Spinal cord (tissue), 10 donors: ENCODE measurements around the gene ANO1. TPM values are rescaled to one million over a fixed set of nuclear protein-coding genes. Genes with fewer than 3 reads are reported as not detected.

Experiments used
- DNase-seq, 6 donors: peaks; one replicate each; pipeline versions ENCODE4 v3.0.0 to v3.0.0-alpha.2; 2013 to 2015; ENCODE audit warnings: low spot score in 6 of 6, low read depth in 4 of 6
- H3K27ac ChIP-seq: one replicate; pipeline ENCODE4 v1.5.1; 2013; ENCODE audit warnings: low read depth, low read length, control low read depth
- H3K27me3 ChIP-seq: one replicate; pipeline ENCODE4 v1.6.1; 2013; ENCODE audit warnings: low read length; ENCODE audit not compliant: control insufficient read depth, insufficient read depth
- H3K36me3 ChIP-seq: one replicate; pipeline ENCODE4 v1.6.1; 2013; ENCODE audit warnings: low read length; ENCODE audit not compliant: control insufficient read depth, insufficient read depth
- H3K4me1 ChIP-seq: one replicate; pipeline ENCODE4 v1.6.1; 2013; ENCODE audit warnings: low read length; ENCODE audit not compliant: control insufficient read depth, insufficient read depth
- H3K4me3 ChIP-seq: one replicate; pipeline ENCODE4 v1.5.1; 2013; ENCODE audit warnings: low read depth, low read length, control low read depth
- H3K9me3 ChIP-seq: one replicate; pipeline ENCODE4 v1.6.1; 2013; ENCODE audit warnings: low read length; ENCODE audit not compliant: control insufficient read depth, insufficient read depth
- WGBS: methylation state at CpG from one replicate; pipeline ENCODE4 v1.1.5; 2013; ENCODE audit warnings: missing lambda C conversion rate; ENCODE audit not compliant: insufficient coverage; 5-methylcytosine and 5-hydroxymethylcytosine counted together
- polyA plus RNA-seq, 2 donors: library from polyadenylated mRNA; unstranded; fragments of 120-200 nt; gene quantifications; one replicate each; pipeline ENCODE4 v1.2.1, GENCODE V29; 2013; ENCODE audit not compliant: insufficient read length in 2 of 2
- total RNA-seq, 2 donors: library from RNA; depleted of rRNA in 1 of 2; stranded (reverse); fragments of 120-200 nt in 1 of 2; fragments of >200 nt in 1 of 2; gene quantifications; one replicate each; pipeline versions ENCODE4 v1.2.3 to v1.2.4, GENCODE V29; 2013 to 2014
- donor health status: healthy.

The ANO1 gene
- total and polyA plus RNA-seq, 4 donors = 2.6 to 3.6 (median 2.8) TPM

DNA sequence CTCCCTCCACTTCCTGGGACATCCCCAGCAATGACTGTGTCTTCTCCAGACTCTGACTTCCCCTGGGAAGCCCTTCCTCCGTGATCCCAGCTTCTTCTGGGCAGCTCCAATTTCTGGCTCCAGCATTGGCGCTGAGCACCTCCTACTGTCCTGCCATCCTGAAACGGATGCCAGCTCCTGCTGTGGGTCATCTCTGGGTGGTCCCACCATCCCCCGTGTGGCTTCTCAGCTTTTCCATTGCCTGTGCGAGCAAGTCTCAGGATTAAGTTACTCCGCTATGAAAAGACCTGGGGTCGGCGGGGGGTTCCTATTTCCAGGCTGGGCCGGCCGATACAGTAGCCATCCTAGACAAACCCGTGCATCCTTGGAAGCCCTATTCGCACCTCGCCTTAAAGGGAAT, 69.6 kb downstream of the ANO1 start:
- no peaks in the 10 kb centered on the region for H3K4me1 ChIP-seq
- no peak overlapping the region for H3K4me3 ChIP-seq
- H3K27ac ChIP-seq = no peak overlapping the region
- H3K27me3 ChIP-seq = peaks cover 35% of the 10 kb centered on the region
- no peaks in the 10 kb centered on the region for H3K9me3 ChIP-seq
- no peak for DNase-seq
- H3K36me3 ChIP-seq = no peaks in the 10 kb centered on the region
- WGBS = 67% methylated on average over 12 of the region's 13 CpGs

DNA sequence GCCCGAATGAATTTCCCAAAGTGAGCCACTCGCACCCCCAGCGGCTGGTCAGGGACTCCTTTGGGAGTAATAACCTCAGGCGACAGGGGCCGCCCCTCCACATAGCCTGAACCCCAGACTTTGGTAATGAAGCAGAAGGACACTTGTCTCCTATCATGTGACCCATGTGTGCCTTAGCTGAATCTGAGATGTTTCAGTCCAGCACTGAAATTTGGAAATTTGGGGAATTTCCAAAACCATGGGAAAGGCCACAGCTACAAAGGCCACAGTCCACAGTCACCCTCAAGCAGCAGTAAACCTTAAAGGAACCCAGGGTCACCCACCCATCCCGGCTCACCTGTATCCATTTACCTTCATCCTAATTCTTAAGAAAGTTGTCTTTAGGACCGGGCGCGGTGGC, 73.6 kb downstream of the ANO1 start:
- WGBS = 89% methylated on average over 9 of the region's 9 CpGs
- no peaks in the 10 kb centered on the region for H3K36me3 ChIP-seq
- H3K4me1 ChIP-seq = no peaks in the 10 kb centered on the region
- no peak for DNase-seq
- peaks cover 18% of the 10 kb centered on the region for H3K27me3 ChIP-seq
- no peak overlapping the region for H3K27ac ChIP-seq
- no peaks in the 10 kb centered on the region for H3K9me3 ChIP-seq
- no peak overlapping the region for H3K4me3 ChIP-seq

- DNase-seq = no peak
- Histone ChIP-seq H3K4me1 (no peaks in the 10 kb centered on the region), H3K27me3 (peaks cover 4% of the 10 kb centered on the region), H3K9me3 (no peaks in the 10 kb centered on the region), H3K36me3 (no peaks in the 10 kb centered on the region), H3K27ac (no peak overlapping the region), H3K4me3 (no peak overlapping the region)
- 92% methylated on average over 4 of the region's 7 CpGs for WGBS
These were observed 75.1 kb downstream of the ANO1 start for GRCh38 chr11:70153133-70153727.

DNA sequence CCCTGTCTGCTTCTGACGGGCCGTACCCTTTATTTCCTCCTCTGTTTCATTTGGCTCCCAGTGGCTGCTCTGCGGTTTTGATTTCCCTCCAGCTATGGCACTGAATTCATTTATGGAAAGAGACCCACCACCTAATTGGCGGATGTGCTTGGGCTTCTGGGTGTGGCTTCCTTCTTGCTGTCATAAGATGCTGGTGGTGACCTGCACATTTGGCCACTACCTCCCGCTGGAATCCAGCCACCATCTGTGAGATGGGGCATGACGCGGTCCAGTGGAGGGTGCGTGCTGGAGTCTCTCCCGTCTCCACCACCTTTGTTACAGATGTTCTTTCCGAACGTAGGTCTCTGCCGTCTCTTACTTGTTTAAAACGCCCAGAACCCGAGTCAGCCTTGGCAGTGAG, 77.3 kb downstream of the ANO1 start:
- WGBS = 89% methylated on average over 14 of the region's 14 CpGs
- no peak overlapping the region for H3K27ac ChIP-seq
- DNase-seq = no peak

DNA sequence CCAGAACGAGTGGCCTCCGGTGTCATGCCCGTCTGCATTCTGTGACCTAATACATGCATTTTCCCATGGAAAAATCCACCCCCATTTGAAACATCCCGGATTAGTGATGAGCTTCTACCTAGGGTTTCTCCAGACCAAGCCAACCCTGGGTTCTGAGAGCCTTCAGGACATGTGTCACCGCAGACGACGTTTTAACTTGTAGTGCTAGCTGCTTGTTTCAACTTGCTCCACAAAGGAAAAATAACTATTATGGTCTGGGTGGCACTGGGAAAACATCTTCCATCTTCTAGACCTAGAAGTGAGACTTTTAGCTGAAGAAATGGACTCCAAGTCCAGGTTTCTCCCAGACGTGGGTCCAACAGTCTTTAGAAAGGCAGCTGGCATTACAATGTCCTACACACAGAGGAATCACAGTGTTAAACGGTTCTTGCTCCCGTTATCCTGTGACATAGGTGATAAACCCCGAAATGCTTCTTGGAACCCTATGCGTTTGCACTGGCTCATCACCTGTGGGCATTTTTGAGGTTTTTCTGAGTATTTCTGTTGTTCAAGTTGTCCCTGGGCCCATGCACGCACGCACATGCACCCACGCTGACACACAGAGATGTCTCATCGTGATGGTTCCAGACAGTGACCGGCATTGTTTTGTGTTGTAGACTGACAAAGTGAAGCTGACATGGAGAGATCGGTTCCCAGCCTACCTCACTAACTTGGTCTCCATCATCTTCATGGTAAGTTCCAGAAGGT, 78.3 kb downstream of the ANO1 start:
- 77% methylated on average over 12 of the region's 18 CpGs for WGBS
- no peak overlapping the region for H3K27ac ChIP-seq
- DNase-seq = no peak

More for the DNA sequence above, 77.3 kb downstream of the ANO1 start:
- no peaks in the 10 kb centered on the region for H3K36me3 ChIP-seq
- peaks cover 1% of the 10 kb centered on the region for H3K27me3 ChIP-seq
- no peaks in the 10 kb centered on the region for H3K4me1 ChIP-seq
- no peak overlapping the region for H3K4me3 ChIP-seq
- H3K9me3 ChIP-seq = no peaks in the 10 kb centered on the region

DNA sequence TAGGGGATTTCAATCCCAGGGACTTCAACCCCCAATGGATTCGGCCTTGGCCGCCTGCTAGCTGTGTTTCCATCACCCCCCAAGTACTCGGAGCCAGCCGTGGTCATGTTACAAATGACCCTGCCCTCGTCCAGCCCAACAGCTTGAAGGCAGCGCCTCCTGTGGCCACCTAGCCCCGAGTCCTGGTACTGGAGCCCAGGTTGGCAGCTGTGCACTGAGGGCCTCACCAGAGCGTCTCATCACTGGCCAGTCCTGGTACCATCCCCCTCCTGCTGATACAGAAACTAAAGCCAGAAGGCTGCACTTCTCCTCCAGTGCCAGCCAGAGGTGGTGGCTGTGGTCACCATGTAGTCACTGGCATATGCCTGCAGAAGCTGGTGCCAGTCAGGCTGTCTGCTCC, 80.1 kb downstream of the ANO1 start:
- no peak for DNase-seq
- no peak overlapping the region for H3K4me3 ChIP-seq
- H3K27ac ChIP-seq = no peak overlapping the region
- H3K36me3 ChIP-seq = no peaks in the 10 kb centered on the region
- H3K4me1 ChIP-seq = no peaks in the 10 kb centered on the region
- WGBS = 32% methylated on average over 8 of the region's 8 CpGs
- H3K9me3 ChIP-seq = no peaks in the 10 kb centered on the region
- no peaks in the 10 kb centered on the region for H3K27me3 ChIP-seq

More for the DNA sequence above, 78.3 kb downstream of the ANO1 start:
- H3K27me3 ChIP-seq = no peaks in the 10 kb centered on the region
- no peak overlapping the region for H3K4me3 ChIP-seq
- no peaks in the 10 kb centered on the region for H3K9me3 ChIP-seq
- no peaks in the 10 kb centered on the region for H3K4me1 ChIP-seq
- H3K36me3 ChIP-seq = no peaks in the 10 kb centered on the region

DNA sequence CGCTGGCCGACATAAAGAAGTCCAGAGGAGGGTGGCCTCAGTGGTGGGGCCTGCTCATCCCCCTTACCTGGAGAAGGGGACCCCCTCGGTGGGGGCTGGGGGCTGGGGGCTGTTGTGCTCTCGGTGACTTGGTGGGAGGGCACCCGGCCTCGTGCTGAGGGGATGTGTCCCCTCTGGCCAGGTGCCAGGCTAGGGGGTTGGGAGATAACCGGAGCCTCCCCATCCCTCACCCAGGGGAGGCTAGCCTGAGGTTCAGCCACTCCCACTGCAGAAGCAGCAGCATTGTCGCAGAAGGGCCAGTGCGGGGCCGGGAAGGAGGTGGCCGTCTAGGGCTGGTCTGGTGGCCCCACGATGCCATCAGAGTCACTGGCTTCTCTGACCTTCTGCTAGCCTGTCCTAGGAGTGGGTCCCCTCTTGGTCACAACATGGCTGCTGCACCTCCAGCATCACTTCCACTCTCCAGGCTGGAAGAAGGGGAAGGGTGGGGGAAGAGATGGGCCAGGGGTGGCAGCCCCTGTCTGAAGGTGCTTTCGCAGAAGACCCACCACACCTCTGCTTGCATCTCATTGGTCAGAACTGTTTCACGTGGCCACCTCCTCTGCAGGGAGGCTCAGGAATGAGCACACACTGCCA, 80.8 kb downstream of the ANO1 start:
- H3K4me3 ChIP-seq = no peak overlapping the region
- 92% methylated on average over 9 of the region's 14 CpGs for WGBS
- no peaks in the 10 kb centered on the region for H3K36me3 ChIP-seq
- H3K27ac ChIP-seq = no peak overlapping the region
- H3K27me3 ChIP-seq = no peaks in the 10 kb centered on the region
- no peaks in the 10 kb centered on the region for H3K4me1 ChIP-seq
- no peak for DNase-seq
- H3K9me3 ChIP-seq = no peaks in the 10 kb centered on the region

DNA sequence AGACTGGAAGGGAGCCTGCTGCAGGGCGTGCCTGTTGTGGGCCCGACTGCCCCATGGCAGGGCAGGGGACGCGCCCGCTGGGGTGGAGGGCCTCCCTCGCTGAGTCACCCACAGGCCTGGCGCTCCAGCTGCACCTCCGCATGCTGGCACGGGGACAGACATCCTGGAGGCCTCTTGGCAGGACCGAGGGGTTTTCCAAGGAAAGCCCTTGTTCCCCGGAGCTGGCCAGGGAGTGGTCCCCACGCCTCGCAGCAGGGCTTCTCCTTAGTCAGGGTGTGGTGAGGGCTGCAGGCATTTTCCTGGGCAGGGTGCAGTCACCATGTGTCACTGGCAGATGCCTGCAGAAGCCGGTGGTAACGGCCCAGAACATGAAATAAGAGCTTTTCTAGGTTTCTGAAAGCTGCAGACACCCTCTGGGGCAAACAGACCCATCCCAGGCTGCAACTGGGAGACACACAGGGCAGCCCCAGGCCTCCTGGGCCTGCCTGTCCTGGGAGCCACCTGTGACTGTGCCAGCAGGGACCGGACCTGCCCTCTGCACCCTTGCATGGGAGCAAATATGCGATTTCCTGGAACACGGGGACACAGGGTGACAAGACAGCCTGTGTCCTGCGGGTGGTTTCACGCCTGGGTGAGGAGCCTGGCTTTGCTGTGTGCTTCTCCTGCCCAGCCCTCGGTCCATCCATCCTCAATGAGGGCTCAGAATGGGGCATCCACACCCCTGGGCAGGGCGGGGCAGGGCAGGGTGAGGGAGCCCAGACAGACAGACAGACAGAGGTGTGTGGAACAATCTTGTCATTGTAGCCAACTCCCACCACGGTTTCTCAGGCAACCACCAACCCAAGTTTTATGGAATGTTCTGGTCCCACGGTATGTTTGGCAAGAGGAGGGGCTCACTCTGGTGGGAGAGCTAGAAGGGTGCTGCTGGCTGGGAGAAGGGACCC, 81.8 kb downstream of the ANO1 start:
- Histone ChIP-seq H3K9me3 (no peaks in the 10 kb centered on the region), H3K4me1 (no peaks in the 10 kb centered on the region), H3K4me3 (no peak overlapping the region), H3K27me3 (peaks cover under 1% of the 10 kb centered on the region), H3K36me3 (no peaks in the 10 kb centered on the region), H3K27ac (no peak overlapping the region)
- no peak for DNase-seq
- WGBS = 86% methylated on average over 22 of the region's 24 CpGs

DNA sequence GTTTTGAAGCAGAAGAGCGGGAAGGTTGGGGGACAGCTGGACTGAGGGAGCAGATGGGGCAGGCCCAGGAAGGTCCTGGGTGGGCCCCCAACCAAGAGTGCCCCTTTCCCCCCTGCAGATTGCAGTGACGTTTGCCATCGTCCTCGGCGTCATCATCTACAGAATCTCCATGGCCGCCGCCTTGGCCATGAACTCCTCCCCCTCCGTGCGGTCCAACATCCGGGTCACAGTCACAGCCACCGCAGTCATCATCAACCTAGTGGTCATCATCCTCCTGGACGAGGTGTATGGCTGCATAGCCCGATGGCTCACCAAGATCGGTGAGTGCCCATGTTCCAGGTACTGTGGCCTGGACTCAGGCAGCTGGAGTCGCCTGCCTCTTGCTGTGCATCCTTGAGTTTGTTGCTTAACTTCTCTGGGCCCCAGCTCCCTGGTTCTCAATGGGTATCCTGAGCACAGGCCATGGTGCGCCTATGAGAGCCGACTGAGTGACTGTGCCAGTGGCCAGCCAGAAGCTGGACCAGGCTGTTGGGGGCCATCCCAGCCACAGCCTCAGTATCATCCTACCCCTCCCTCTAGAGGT, 83.0 kb downstream of the ANO1 start:
- WGBS = 83% methylated on average over 16 of the region's 17 CpGs
- Histone ChIP-seq H3K9me3 (no peaks in the 10 kb centered on the region), H3K36me3 (no peaks in the 10 kb centered on the region), H3K4me3 (no peak overlapping the region), H3K27ac (no peak overlapping the region), H3K27me3 (peaks cover 3% of the 10 kb centered on the region), H3K4me1 (no peaks in the 10 kb centered on the region)
- no peak for DNase-seq
